RWPE1 (cell line): ENCODE measurements around the gene MYO3A.

Experiments used
- CTCF ChIA-PET: fragments of 350-600 bp; sonication (Branson Sonifier 250); formaldehyde crosslinking; extraction: SDS; loops from one replicate; lab custom pipeline; 2021; lab: Yijun Ruan, JAX
- POLR2A ChIA-PET: fragments of 400-600 bp; formaldehyde crosslinking; extraction: SDS; loops from one replicate; lab custom pipeline; 2020; ENCODE audit warnings: antibody characterized with exemption; ENCODE audit not compliant: low non-redundant PET; lab: Yijun Ruan, JAX
- DNase-seq: peaks from one replicate; pipeline ENCODE4 v3.0.0; 2012; ENCODE audit warnings: low spot score
- H3K27ac ChIP-seq: fragments of 450-650 bp; 2 replicates; pipeline ENCODE4 v1.5.1; 2017
- TF ChIP-seq, protein P1 (sequence below): fragments of 450-650 bp; conservative IDR thresholded peaks from 2 replicates; pipeline ENCODE4 v1.5.1; 2017; ENCODE audit warnings: low read depth, mild to moderate bottlenecking

Gene MYO3A

DNA sequence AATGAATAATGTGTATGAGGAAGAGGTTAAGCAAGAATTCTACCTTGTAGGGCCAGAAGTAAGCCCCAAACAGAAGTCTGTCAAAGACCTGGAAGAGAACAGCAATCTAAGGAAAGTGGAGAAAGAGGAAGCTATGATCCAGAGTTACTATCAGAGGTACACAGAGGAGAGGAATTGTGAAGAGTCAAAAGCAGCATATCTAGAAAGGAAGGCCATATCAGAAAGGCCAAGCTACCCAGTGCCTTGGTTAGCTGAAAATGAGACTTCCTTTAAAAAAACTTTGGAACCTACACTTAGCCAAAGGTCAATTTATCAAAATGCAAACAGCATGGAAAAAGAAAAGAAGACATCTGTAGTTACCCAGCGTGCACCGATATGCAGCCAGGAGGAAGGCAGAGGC is 239.8 kb downstream of the MYO3A start:
- TF ChIP-seq, protein P1, sequence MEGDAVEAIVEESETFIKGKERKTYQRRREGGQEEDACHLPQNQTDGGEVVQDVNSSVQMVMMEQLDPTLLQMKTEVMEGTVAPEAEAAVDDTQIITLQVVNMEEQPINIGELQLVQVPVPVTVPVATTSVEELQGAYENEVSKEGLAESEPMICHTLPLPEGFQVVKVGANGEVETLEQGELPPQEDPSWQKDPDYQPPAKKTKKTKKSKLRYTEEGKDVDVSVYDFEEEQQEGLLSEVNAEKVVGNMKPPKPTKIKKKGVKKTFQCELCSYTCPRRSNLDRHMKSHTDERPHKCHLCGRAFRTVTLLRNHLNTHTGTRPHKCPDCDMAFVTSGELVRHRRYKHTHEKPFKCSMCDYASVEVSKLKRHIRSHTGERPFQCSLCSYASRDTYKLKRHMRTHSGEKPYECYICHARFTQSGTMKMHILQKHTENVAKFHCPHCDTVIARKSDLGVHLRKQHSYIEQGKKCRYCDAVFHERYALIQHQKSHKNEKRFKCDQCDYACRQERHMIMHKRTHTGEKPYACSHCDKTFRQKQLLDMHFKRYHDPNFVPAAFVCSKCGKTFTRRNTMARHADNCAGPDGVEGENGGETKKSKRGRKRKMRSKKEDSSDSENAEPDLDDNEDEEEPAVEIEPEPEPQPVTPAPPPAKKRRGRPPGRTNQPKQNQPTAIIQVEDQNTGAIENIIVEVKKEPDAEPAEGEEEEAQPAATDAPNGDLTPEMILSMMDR = no peak
- H3K27ac ChIP-seq = no peak overlapping the region
- ChIA-PET CTCF (interaction anchor here (0.6 kb wide), 1 partner anchor 845 kb away, joined by 4 read pairs; no protein-coding TSS in a partner anchor), POLR2A (no interaction called here)
- DNase-seq = no peak

DNA sequence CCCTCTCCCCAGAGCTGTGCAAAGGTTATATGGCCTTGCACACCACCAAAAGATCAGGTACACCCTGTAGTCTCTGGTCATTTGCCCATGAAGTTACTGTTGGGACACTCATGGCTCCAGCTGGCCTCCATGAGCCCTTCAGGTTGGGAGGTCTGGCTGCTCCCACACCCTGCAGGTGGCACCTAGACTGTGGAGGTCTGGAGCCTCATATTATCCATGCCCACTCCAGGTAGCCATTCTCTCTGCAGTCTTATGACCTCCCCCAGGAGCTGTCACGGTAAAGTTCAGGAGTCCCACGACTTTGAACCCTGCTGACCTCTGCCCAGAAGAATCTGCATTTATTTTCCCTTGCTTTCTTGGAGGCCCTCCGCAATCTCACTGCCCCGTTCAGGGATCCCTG is 243.3 kb downstream of the MYO3A start:
- TF ChIP-seq, protein P1 = no peak
- no peak overlapping the region for H3K27ac ChIP-seq
- ChIA-PET POLR2A (no interaction called here), CTCF (no interaction called here)
- DNase-seq = no peak

DNA sequence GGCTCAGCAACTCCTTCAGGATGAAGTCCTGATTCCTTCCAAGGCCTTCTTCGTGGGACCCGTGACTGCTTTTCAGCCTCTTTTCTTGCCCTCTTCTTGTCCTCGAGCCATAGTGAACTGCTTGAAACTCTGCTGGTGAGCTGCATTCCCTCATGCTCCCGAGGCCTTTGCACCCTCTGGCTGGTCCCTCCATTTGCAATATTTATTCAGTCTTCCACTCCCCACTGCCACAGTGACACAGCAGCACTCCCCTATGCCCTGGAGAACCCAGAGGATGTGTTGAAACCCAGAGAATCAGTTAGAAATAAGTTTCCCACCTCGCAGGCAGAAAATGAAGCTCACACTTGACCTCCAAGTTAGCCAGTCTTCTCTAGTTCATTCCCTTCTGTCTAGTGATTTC is 260.2 kb downstream of the MYO3A start:
- TF ChIP-seq, protein P1 = no peak
- H3K27ac ChIP-seq = no peak overlapping the region
- ChIA-PET POLR2A (no interaction called here), CTCF (no interaction called here)
- DNase-seq = no peak

DNA sequence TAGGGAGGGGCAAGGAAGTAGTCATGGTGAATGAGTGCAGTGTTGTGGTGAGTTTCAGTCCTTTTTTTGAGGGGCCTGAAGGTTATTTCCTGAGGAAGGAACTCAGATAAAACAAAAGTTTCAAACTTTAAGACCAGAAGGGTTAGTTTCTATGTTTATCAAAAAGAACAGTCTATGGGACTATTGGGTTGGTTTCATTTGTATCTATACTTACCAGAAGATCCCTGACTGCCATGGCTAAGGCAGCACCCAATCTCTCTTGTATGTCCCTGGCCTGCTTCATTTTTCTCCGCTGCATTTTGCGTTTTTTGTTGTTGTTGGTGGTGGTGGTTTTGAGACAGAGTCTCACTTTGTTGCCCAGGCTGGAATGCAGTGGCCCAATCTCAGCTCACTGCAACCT is 263.2 kb downstream of the MYO3A start:
- TF ChIP-seq, protein P1 = no peak
- ChIA-PET CTCF (no interaction called here), POLR2A (no interaction called here)
- no peak overlapping the region for H3K27ac ChIP-seq
- no peak for DNase-seq

DNA sequence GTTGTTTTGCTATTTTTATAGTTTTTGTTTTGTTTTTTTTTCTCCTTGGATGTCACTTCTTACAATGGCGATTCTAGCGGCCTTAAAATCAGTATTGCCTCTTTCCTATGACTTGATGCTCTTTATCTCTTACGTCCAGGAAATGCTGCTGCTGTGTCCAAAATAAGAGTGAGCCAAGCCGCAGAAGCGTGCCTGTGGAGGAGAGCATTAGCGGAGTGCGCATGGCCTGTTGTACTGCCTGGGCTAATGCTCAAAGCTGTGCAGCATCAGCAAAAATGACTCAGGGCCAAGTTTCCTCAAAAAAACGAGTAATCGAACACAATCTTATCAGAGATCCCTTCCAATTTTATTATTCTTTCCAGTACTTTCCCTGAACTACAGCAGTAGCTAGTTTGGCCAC is 264.1 kb downstream of the MYO3A start:
- CTCF ChIA-PET = no interaction called here
- H3K27ac ChIP-seq = no peak overlapping the region
- no peak for DNase-seq
- TF ChIP-seq, protein P1 = no peak
- POLR2A ChIA-PET = no interaction called here

DNA sequence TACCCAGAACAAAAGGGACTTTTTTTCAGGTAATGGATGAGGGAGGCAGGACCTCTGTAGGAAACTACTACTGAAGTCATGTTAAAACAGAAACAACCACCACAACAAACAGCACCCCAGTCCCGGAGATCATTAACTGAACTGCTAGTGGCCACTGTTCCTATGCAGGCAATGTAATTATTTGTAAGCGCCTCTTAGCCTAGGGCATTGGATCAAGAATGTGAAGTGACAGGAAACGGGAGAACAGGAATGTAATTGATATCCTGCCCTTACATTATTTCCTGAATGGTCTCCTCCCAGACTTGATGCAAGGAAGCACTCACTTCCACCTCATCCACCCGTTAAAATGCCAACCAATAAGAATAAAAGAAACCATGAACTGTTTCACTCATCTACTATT is 265.8 kb downstream of the MYO3A start:
- ChIA-PET CTCF (no interaction called here), POLR2A (no interaction called here)
- TF ChIP-seq, protein P1 = no peak
- DNase-seq = no peak
- H3K27ac ChIP-seq = no peak overlapping the region

DNA sequence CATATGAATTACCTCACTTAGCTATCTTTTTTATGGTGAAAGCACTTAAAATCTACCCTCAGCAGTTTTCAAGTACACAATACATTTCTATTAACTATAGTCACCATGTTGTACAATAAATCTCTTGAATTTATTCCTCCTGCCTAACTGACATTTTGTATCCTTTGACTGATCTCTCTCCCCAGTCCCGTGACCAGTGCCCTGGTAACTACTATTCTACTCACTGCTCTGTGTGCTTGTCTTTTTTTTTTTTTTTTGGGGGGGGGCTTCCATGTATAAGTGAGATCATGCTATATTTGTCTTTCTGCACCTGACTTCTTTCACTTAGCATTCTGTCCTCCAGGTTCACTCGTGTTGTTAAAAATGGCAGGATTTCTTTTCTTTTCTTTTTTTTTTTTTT is 271.2 kb downstream of the MYO3A start:
- ChIA-PET POLR2A (no interaction called here), CTCF (no interaction called here)
- no peak for DNase-seq
- TF ChIP-seq, protein P1 = no peak
- no peak overlapping the region for H3K27ac ChIP-seq
